HUES48 (cell line): ENCODE results near the gene SPA17.
A peak's percentile ranks its signal among the peaks of the same experiment; 100 is the strongest.

Source experiments
- H3K27ac ChIP-seq: one replicate; pipeline ENCODE4 v1.7.0; 2013; ENCODE audit warnings: low read depth, low read length, inconsistent platforms
- H3K27me3 ChIP-seq: 2 replicates; pipeline ENCODE4 v1.6.1; 2013; ENCODE audit warnings: mild to moderate bottlenecking, low read length; ENCODE audit not compliant: control insufficient read depth, insufficient read depth
- H3K36me3 ChIP-seq: 2 replicates; pipeline ENCODE4 v1.6.1; 2013; ENCODE audit warnings: low read length; ENCODE audit not compliant: control insufficient read depth, insufficient read depth
- H3K4me1 ChIP-seq: 2 replicates; pipeline ENCODE4 v1.6.1; 2013; ENCODE audit warnings: mild to moderate bottlenecking, low read length; ENCODE audit not compliant: control insufficient read depth, insufficient read depth
- H3K4me3 ChIP-seq: 2 replicates; pipeline ENCODE4 v1.5.1; 2013; ENCODE audit warnings: mild to moderate bottlenecking, low read depth, low read length
- H3K9ac ChIP-seq: 2 replicates; pipeline ENCODE4 v1.6.1; 2013; ENCODE audit warnings: mild to moderate bottlenecking, low read depth, low read length, moderate library complexity
- H3K9me3 ChIP-seq: 2 replicates; pipeline ENCODE4 v1.6.1; 2013; ENCODE audit warnings: low read length; ENCODE audit not compliant: control insufficient read depth, insufficient read depth

The SPA17 gene

GRCh38 chr11:124673333-124674167 is at the start of gene SPA17, which contains the start of gene SIAE:
Gene SPA17, plus strand, starts transcription at chr11:124673904. Its CDS starts 1,361 bp downstream, at chr11:124675265.
Gene SIAE, minus strand, starts transcription at chr11:124673739. Its CDS starts 31 bp downstream, at chr11:124673708.
- Histone ChIP-seq H3K27ac (peak within 1 kb of the TSS; percentile 83), H3K27me3 (peaks cover 36% of the 10 kb centered on the region), H3K9ac (peak within 1 kb of the TSS; percentile 75), H3K4me1 (0 out of 2 replicates have a peak, but pooled peaks cover 6% of the 10 kb centered on the region), H3K9me3 (no peaks in the 10 kb centered on the region), H3K4me3 (peak within 1 kb of the TSS; percentile 94), H3K36me3 (no peaks in the 10 kb centered on the region)

- H3K27ac ChIP-seq: no peak overlapping the region
- no peak overlapping the region for H3K4me3 ChIP-seq
- no peaks in the 10 kb centered on the region for H3K27me3 ChIP-seq
- H3K9me3 ChIP-seq: no peaks in the 10 kb centered on the region
- peaks cover 53% of the 10 kb centered on the region for H3K36me3 ChIP-seq
- H3K4me1 ChIP-seq: peaks cover 6% of the 10 kb centered on the region; the same call in 1 of the 2 replicates
- H3K9ac ChIP-seq: no peak overlapping the region
These were observed 48.1 kb upstream of the SPA17 start for GRCh38 chr11:124625504-124626168.

- H3K27ac ChIP-seq: no peak overlapping the region
- no peak overlapping the region for H3K4me3 ChIP-seq
- H3K9ac ChIP-seq: no peak overlapping the region
- H3K27me3 ChIP-seq: no peaks in the 10 kb centered on the region
- H3K4me1 ChIP-seq: peaks cover 6% of the 10 kb centered on the region; the same call in 1 of the 2 replicates
- H3K36me3 ChIP-seq: peaks cover 72% of the 10 kb centered on the region
- H3K9me3 ChIP-seq: no peaks in the 10 kb centered on the region
These were observed 46.2 kb upstream of the SPA17 start for GRCh38 chr11:124627546-124627945.

GRCh38 chr11:124629961-124630360 is 43.7 kb upstream of the SPA17 start:
- H3K4me3 ChIP-seq: no peak overlapping the region
- H3K9me3 ChIP-seq: no peaks in the 10 kb centered on the region
- H3K27ac ChIP-seq: no peak overlapping the region
- peaks cover 92% of the 10 kb centered on the region for H3K36me3 ChIP-seq
- no peak overlapping the region for H3K9ac ChIP-seq
- H3K4me1 ChIP-seq: no peaks in the 10 kb centered on the region
- H3K27me3 ChIP-seq: no peaks in the 10 kb centered on the region

GRCh38 chr11:124633355-124633754 is 40.3 kb upstream of the SPA17 start:
- H3K27me3 ChIP-seq: no peaks in the 10 kb centered on the region
- no peak overlapping the region for H3K4me3 ChIP-seq
- H3K36me3 ChIP-seq: peaks cover 84% of the 10 kb centered on the region
- no peak overlapping the region for H3K9ac ChIP-seq
- H3K9me3 ChIP-seq: no peaks in the 10 kb centered on the region
- H3K27ac ChIP-seq: no peak overlapping the region
- H3K4me1 ChIP-seq: no peaks in the 10 kb centered on the region

- no peaks in the 10 kb centered on the region for H3K9me3 ChIP-seq
- H3K9ac ChIP-seq: no peak overlapping the region
- H3K4me3 ChIP-seq: no peak overlapping the region
- H3K36me3 ChIP-seq: peaks cover 61% of the 10 kb centered on the region
- no peaks in the 10 kb centered on the region for H3K4me1 ChIP-seq
- no peak overlapping the region for H3K27ac ChIP-seq
- no peaks in the 10 kb centered on the region for H3K27me3 ChIP-seq
These were observed 37.8 kb upstream of the SPA17 start for GRCh38 chr11:124635932-124636331.

GRCh38 chr11:124638500-124638899 is 35.2 kb upstream of the SPA17 start:
- Histone ChIP-seq H3K4me1 (no peaks in the 10 kb centered on the region), H3K9ac (no peak overlapping the region), H3K27ac (no peak overlapping the region), H3K4me3 (no peak overlapping the region), H3K9me3 (no peaks in the 10 kb centered on the region), H3K27me3 (no peaks in the 10 kb centered on the region), H3K36me3 (peaks cover 35% of the 10 kb centered on the region)

- peaks cover 30% of the 10 kb centered on the region for H3K36me3 ChIP-seq
- no peak overlapping the region for H3K27ac ChIP-seq
- H3K4me1 ChIP-seq: no peaks in the 10 kb centered on the region
- no peak overlapping the region for H3K4me3 ChIP-seq
- no peaks in the 10 kb centered on the region for H3K9me3 ChIP-seq
- no peaks in the 10 kb centered on the region for H3K27me3 ChIP-seq
- no peak overlapping the region for H3K9ac ChIP-seq
These were observed 34.5 kb upstream of the SPA17 start for GRCh38 chr11:124639186-124639585.

- no peaks in the 10 kb centered on the region for H3K27me3 ChIP-seq
These were observed 33.0 kb upstream of the SPA17 start for GRCh38 chr11:124640666-124641065.

GRCh38 chr11:124642628-124643027 is 31.1 kb upstream of the SPA17 start:
- Histone ChIP-seq H3K9ac (no peak overlapping the region), H3K4me3 (no peak overlapping the region), H3K4me1 (no peaks in the 10 kb centered on the region; the same call in 1 of the 2 replicates), H3K27ac (no peak overlapping the region), H3K27me3 (no peaks in the 10 kb centered on the region; the same call in 1 of the 2 replicates), H3K9me3 (no peaks in the 10 kb centered on the region), H3K36me3 (peaks cover 5% of the 10 kb centered on the region)

More at GRCh38 chr11:124640666-124641065, 33.0 kb upstream of the SPA17 start:
- Histone ChIP-seq H3K4me1 (no peaks in the 10 kb centered on the region; the same call in 1 of the 2 replicates), H3K36me3 (peaks cover 16% of the 10 kb centered on the region), H3K27ac (no peak overlapping the region), H3K4me3 (no peak overlapping the region), H3K9ac (no peak overlapping the region), H3K9me3 (no peaks in the 10 kb centered on the region)
